ENCODE data around the gene REC8. TPM values are rescaled to one million over a fixed set of nuclear protein-coding genes. Genes with fewer than 3 reads are reported as not detected.

Gene REC8
- total and polyA plus RNA-seq, 2 of the 4 experiments (the other 2 are of a cell fraction): 0.36 to 3.5 TPM

- Histone ChIP-seq H3K9ac (ENCODE audit: low read depth, low read length) (no peak overlapping the region), H2BK15ac (ENCODE audit: low read depth, low read length) (no peak overlapping the region), H2BK120ac (ENCODE audit: low read depth, low read length) (no peak overlapping the region), H3K4me3 (ENCODE audit: insufficient read depth, low read depth, low read length) (no peak overlapping the region), H4K5ac (ENCODE audit: low read depth, low read length) (no peak overlapping the region), H2AFZ (replicated peaks; ENCODE audit: low read length, poor library complexity) (no peak overlapping the region), H3K36me3 (ENCODE audit: control insufficient read depth, insufficient read depth, low read length) (peaks cover 43% of the 10 kb centered on the region), H3K4me2 (ENCODE audit: low read depth, low read length) (no peak overlapping the region), H2BK20ac (ENCODE audit: low read depth, low read length) (no peak overlapping the region), H3K4ac (ENCODE audit: low read depth, low read length) (no peak overlapping the region), H4K8ac (ENCODE audit: low read depth in 2 of 2, low read length in 2 of 2) (no peak overlapping the region), H4K91ac (ENCODE audit: insufficient read depth, low read depth, low read length) (no peak overlapping the region), H2BK5ac (ENCODE audit: low read depth, low read length, poor library complexity, severe bottlenecking) (no peak overlapping the region), H4K20me1 (ENCODE audit: insufficient read depth, low read length) (peaks cover 10% of the 10 kb centered on the region), H3K9me1 (ENCODE audit: insufficient read depth, low read length) (peaks cover 3% of the 10 kb centered on the region; the same call in 1 of the 2 replicates), H3K18ac (ENCODE audit: low read depth, low read length) (no peak overlapping the region), H3K14ac (replicated peaks; ENCODE audit: low read depth, low read length) (no peak overlapping the region), H2AK9ac (replicated peaks; ENCODE audit: low read depth, low read length, poor library complexity) (no peak overlapping the region), H3K4me1 (ENCODE audit: control insufficient read depth, insufficient read depth, low read length) (peaks cover 9% of the 10 kb centered on the region), H3K9me3 (ENCODE audit: control insufficient read depth, insufficient read depth, low read length) (no peaks in the 10 kb centered on the region), H3K27ac (ENCODE audit: insufficient read depth, low read length) (no peak overlapping the region), H3K27me3 (ENCODE audit: control insufficient read depth, insufficient read depth, low read length) (no peaks in the 10 kb centered on the region), H2AK5ac (ENCODE audit: low read depth, low read length) (no peak overlapping the region), H3K23ac (ENCODE audit: low read depth, low read length) (no peak overlapping the region), H3K79me1 (ENCODE audit: low read depth in 1 of 2, low read length in 2 of 2) (peaks cover 26 to 50% of the 10 kb centered on the region in 2 experiments), H3K56ac (ENCODE audit: extremely low read depth, insufficient read depth, low read length) (no peak overlapping the region)
- TF ChIP-seq USF2 (IDR thresholded peaks at IDR 0.05; ENCODE audit: low read depth, low read length) (no peak), RAD21 (IDR thresholded peaks at IDR 0.05; ENCODE audit: low read length) (no peak), FOS (IDR thresholded peaks at IDR 0.05; ENCODE audit: low read depth, low read length) (no peak), CEBPB (IDR thresholded peaks at IDR 0.05; ENCODE audit: low read depth, low read length) (no peak), MAFK (IDR thresholded peaks at IDR 0.05; ENCODE audit: low read depth, low read length) (no peak), CHD1 (IDR thresholded peaks at IDR 0.05; ENCODE audit: low read depth, low read length) (no peak), BHLHE40 (IDR thresholded peaks at IDR 0.05; ENCODE audit: low read depth, low read length) (no peak)
- ChIA-PET POLR2A (ENCODE audit: unreplicated experiment) (interaction anchor here (0.7 kb wide), 1 partner anchor 11 kb away, joined by 3 read pairs; the partner anchor contains the start of gene IRF9), CTCF (interaction anchor here (0.5 to 4.3 kb wide), 2 partner anchors 10 to 11 kb away, joined by 3 to 14 read pairs; partner anchors contain the start of gene IRF9)
- BruUV-seq (replicated peaks): no TSS peak
- intact Hi-C loops (cut with micrococcal nuclease) (no loop called here), in situ Hi-C loops (cut with MboI; ENCODE audit: low sequenced_read_pairs) (no loop called here), dilution Hi-C loops (cut with HindIII; ENCODE audit: low sequenced_read_pairs, unreplicated experiment) (no loop called here)
- DNase-seq (no peak), ATAC-seq (ENCODE audit: low read depth) (no peak)
- WGBS, 2 experiments (ENCODE audit: extremely low coverage in 2 of 2, insufficient read length in 1 of 2): 88% methylated on average over 6 of the region's 9 CpGs; no CpG with 5 or more reads in 1 of the 2 experiments
Measured at GRCh38 chr14:24150061-24150460, 21.8 kb upstream of the REC8 start.
